GM23248 (cell line): Measurements from ENCODE around the gene TAX1BP3. TPM values are rescaled to one million over a fixed set of nuclear protein-coding genes. Genes with fewer than 3 reads are reported as not detected.

Source experiments
- DNase-seq: peaks from one replicate; pipeline ENCODE4 v3.0.0-alpha.2; 2015
- H2AFZ ChIP-seq: fragments of 200-600 bp; sonication (generic); 2 replicates; pipeline ENCODE4 v1.6.1; 2016; ENCODE audit warnings: antibody characterized with exemption
- H3F3A ChIP-seq: fragments of 200-600 bp; sonication (generic); 2 replicates; pipeline ENCODE4 v1.6.1; 2016; ENCODE audit warnings: mild to moderate bottlenecking, antibody characterized with exemption, mixed run types; ENCODE audit not compliant: insufficient read depth
- H3K27ac ChIP-seq: fragments of 200-600 bp; sonication (generic); 2 replicates; pipeline ENCODE4 v1.5.1; 2016; ENCODE audit warnings: mild to moderate bottlenecking
- H3K27me3 ChIP-seq: fragments of 200-600 bp; sonication (generic); replicated peaks from 2 replicates; pipeline ENCODE4 v1.6.1; 2016; ENCODE audit warnings: mild to moderate bottlenecking; ENCODE audit not compliant: insufficient read depth
- H3K36me3 ChIP-seq: fragments of 200-600 bp; sonication (generic); 2 replicates; pipeline ENCODE4 v1.6.1; 2016; ENCODE audit warnings: low read depth, mild to moderate bottlenecking
- H3K4me1 ChIP-seq: fragments of 200-600 bp; sonication (generic); 2 replicates; pipeline ENCODE4 v1.6.1; 2016; ENCODE audit warnings: mild to moderate bottlenecking; ENCODE audit not compliant: insufficient read depth
- H3K4me2 ChIP-seq: fragments of 200-600 bp; sonication (generic); one replicate; pipeline ENCODE4 v1.6.1; 2016; ENCODE audit warnings: mild to moderate bottlenecking; ENCODE audit not compliant: unreplicated experiment
- H3K4me3 ChIP-seq: fragments of 200-600 bp; sonication (generic); 2 replicates; pipeline ENCODE4 v1.5.1; 2016; ENCODE audit warnings: mild to moderate bottlenecking
- H3K79me2 ChIP-seq: fragments of 200-600 bp; sonication (generic); 2 replicates; pipeline ENCODE4 v1.6.1; 2016; ENCODE audit warnings: mild to moderate bottlenecking; ENCODE audit not compliant: insufficient read depth
- H3K9ac ChIP-seq: fragments of 200-600 bp; sonication (generic); 2 replicates; pipeline ENCODE4 v1.6.1; 2016; ENCODE audit warnings: mild to moderate bottlenecking
- H3K9me2 ChIP-seq: fragments of 200-600 bp; sonication (generic); 2 replicates; pipeline ENCODE4 v1.6.1; 2016; ENCODE audit warnings: mixed run types, mild to moderate bottlenecking, moderate library complexity; ENCODE audit not compliant: insufficient read depth
- H3K9me3 ChIP-seq: fragments of 200-600 bp; sonication (generic); one replicate; pipeline ENCODE4 v1.6.1; 2017; ENCODE audit warnings: low read depth
- H4K20me1 ChIP-seq: fragments of 200-600 bp; sonication (generic); 2 replicates; pipeline ENCODE4 v1.6.0; 2016; ENCODE audit not compliant: insufficient read depth
- EZH2 ChIP-seq: fragments of 200-600 bp; sonication (generic); IDR thresholded peaks from 2 replicates; pipeline ENCODE4 v1.6.1; 2018; ENCODE audit warnings: antibody characterized with exemption, mild to moderate bottlenecking; ENCODE audit not compliant: insufficient read depth, poor library complexity, severe bottlenecking
- EZH2phosphoT487 ChIP-seq: fragments of 200-600 bp; sonication (generic); IDR thresholded peaks from 2 replicates; pipeline ENCODE4 v1.6.1; 2018; ENCODE audit warnings: antibody characterized with exemption, moderate library complexity, mild to moderate bottlenecking, low read depth; ENCODE audit not compliant: insufficient read depth
- WGBS, 2 experiments: methylation state at CpG; one replicate each; pipeline ENCODE4 v1.1.6; 2015 to 2017; ENCODE audit warnings: low lambda C conversion rate in 2 of 2, low coverage in 1 of 2; ENCODE audit errors: missing lambda C conversion rate in 2 of 2; 5-methylcytosine and 5-hydroxymethylcytosine counted together
- in situ Hi-C: fragments of 300-500 bp; cut with MboI; formaldehyde crosslinking; loops from 2 replicates; pipeline ENCODE4 v1.15.0; 2020
- polyA plus RNA-seq: library from polyadenylated mRNA; unstranded; fragments of >200 nt; fragmentation: Nextera tagmentation; extraction: Ambion mirVana; gene quantifications from 2 replicates; pipeline ENCODE4 v1.2.1, GENCODE V29; 2016
- total RNA-seq: library from RNA; depleted of rRNA; stranded (reverse); fragments of >200 nt; shearing (Covaris generic); gene quantifications from 2 replicates; pipeline ENCODE4 v1.2.3, GENCODE V29; 2014

The TAX1BP3 gene
- total and polyA plus RNA-seq, 2 experiments from 2014 or later: 331 to 418 TPM

DNA sequence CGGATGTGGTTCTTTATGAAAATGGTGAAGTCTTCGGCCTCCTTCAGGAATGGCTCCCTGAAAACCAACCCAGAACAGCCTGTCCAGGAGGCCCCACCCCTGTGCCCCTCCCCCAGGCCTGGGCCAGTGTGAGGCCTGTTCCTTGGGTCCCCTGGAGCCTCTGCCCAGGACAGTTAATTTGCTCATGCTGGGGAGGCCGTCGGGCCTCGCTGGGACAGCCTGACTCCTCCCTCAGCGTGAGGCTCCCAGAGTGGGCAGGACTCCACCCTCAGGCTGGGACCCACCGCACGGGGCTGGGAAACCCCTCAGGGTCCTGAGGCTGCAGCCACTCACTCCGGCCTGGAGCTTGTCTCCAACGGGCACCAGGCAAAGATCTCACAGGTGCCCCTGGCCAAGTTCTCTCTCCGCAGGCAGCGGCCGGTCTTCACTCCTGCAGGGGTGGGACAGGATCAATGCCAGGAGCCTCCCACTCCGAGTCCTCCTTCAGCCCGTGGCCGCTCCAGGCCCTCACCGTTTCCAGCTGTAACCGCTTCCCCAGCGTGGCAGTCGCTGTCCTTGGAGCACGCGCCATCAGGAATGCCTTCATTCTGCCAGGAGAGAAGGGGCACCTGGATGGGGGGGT, 21.8 kb upstream of the TAX1BP3 start:
- H4K20me1 ChIP-seq: no peaks in the 10 kb centered on the region
- no peak overlapping the region for H2AFZ ChIP-seq
- no peak overlapping the region for H3K4me2 ChIP-seq
- no peak for DNase-seq
- H3K36me3 ChIP-seq: no peaks in the 10 kb centered on the region
- no peaks in the 10 kb centered on the region for H3K27me3 ChIP-seq
- no peaks in the 10 kb centered on the region for H3K9me3 ChIP-seq
- peaks cover 6% of the 10 kb centered on the region; the same call in 1 of the 2 replicates for H3K4me1 ChIP-seq
- H3K4me3 ChIP-seq: no peak overlapping the region
- H3K79me2 ChIP-seq: no peaks in the 10 kb centered on the region
- WGBS, 2 experiments: 70 to 75% methylated on average over 21 of the region's 22 CpGs
- in situ Hi-C loops: no loop called here
- H3F3A ChIP-seq: peaks cover 4% of the 10 kb centered on the region; the same call in 1 of the 2 replicates
- TF ChIP-seq EZH2phosphoT487: no peak
- TF ChIP-seq EZH2: no peak
- H3K9ac ChIP-seq: no peak overlapping the region
- no peaks in the 10 kb centered on the region for H3K9me2 ChIP-seq
- no peak overlapping the region for H3K27ac ChIP-seq

- Histone ChIP-seq H3K9me3 (no peaks in the 10 kb centered on the region), H3K4me3 (no peak overlapping the region), H3K36me3 (no peaks in the 10 kb centered on the region), H3K27ac (no peak overlapping the region), H3K9ac (no peak overlapping the region), H3K27me3 (0 out of 2 replicates have a peak, but pooled peaks cover 5% of the 10 kb centered on the region), H3K9me2 (no peaks in the 10 kb centered on the region), H3F3A (peaks cover 4% of the 10 kb centered on the region; the same call in 1 of the 2 replicates), H3K79me2 (no peaks in the 10 kb centered on the region), H2AFZ (no peak overlapping the region), H4K20me1 (no peaks in the 10 kb centered on the region), H3K4me1 (no peaks in the 10 kb centered on the region), H3K4me2 (no peak overlapping the region)
- no peak for DNase-seq
- in situ Hi-C loops: no loop called here
- no peak for TF ChIP-seq EZH2
- TF ChIP-seq EZH2phosphoT487: no peak
- WGBS, 2 experiments: 84 to 85% methylated on average over 31 to 43 of the region's 44 CpGs
Measured at GRCh38 chr17:3689262-3690093, 21.1 kb upstream of the TAX1BP3 start.

- DNase-seq: no peak
- Histone ChIP-seq H3K4me1 (no peaks in the 10 kb centered on the region), H3K27me3 (0 out of 2 replicates have a peak, but pooled peaks cover 10% of the 10 kb centered on the region), H3K36me3 (no peaks in the 10 kb centered on the region), H3K79me2 (no peaks in the 10 kb centered on the region), H2AFZ (no peak overlapping the region), H3K9ac (no peak overlapping the region), H3K4me2 (no peak overlapping the region), H4K20me1 (no peaks in the 10 kb centered on the region), H3K27ac (no peak overlapping the region), H3F3A (peaks cover 4% of the 10 kb centered on the region; the same call in 1 of the 2 replicates), H3K9me3 (no peaks in the 10 kb centered on the region), H3K9me2 (no peaks in the 10 kb centered on the region), H3K4me3 (no peak overlapping the region)
- in situ Hi-C loops: no loop called here
- WGBS, 2 experiments: 71 to 75% methylated on average over 11 to 14 of the region's 14 CpGs
- no peak for TF ChIP-seq EZH2phosphoT487
Measured at GRCh38 chr17:3688852-3689261, 20.5 kb upstream of the TAX1BP3 start.

DNA sequence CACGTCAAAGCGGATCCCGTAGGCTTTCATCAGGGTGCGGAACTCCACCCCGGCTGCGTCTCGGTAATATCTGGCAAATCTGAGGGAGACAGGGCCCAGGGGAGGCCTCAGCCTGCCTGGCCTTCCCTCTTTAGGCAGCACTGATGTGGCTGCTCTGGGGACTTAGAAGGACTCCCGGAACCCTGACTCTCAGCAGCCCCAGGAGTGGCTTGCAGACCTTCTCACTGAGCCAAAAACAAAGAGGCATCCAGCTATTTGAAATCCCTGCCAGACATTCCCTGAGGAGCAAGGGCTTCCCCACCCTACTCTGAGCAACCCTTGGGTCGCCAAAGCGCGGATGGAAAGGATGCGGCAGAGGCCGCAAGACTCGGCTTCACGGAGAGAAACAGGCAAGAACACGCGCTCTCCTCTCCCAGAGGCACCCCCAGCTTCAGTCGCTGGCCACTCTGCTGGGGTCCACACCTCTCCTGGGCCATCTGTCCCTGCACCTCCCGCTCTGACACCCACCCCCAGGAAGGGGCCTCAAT, 19.7 kb upstream of the TAX1BP3 start:
- H2AFZ ChIP-seq: no peak overlapping the region

More for the DNA sequence above, 19.7 kb upstream of the TAX1BP3 start:
- H3K27me3 ChIP-seq: 0 out of 2 replicates have a peak, but pooled peaks cover 10% of the 10 kb centered on the region
- H4K20me1 ChIP-seq: no peaks in the 10 kb centered on the region
- no peak overlapping the region for H3K27ac ChIP-seq
- H3K79me2 ChIP-seq: no peaks in the 10 kb centered on the region
- H3K4me3 ChIP-seq: no peak overlapping the region
- H3K36me3 ChIP-seq: no peaks in the 10 kb centered on the region
- no peaks in the 10 kb centered on the region for H3K9me3 ChIP-seq
- no peak for TF ChIP-seq EZH2
- TF ChIP-seq EZH2phosphoT487: no peak
- WGBS, 2 experiments: 53 to 56% methylated on average over 19 of the region's 19 CpGs
- H3K4me2 ChIP-seq: no peak overlapping the region
- DNase-seq: peak; percentile 39
- no peaks in the 10 kb centered on the region for H3K4me1 ChIP-seq
- no peak overlapping the region for H3K9ac ChIP-seq
- in situ Hi-C loops: no loop called here
- H3K9me2 ChIP-seq: no peaks in the 10 kb centered on the region
- peaks cover 2% of the 10 kb centered on the region; the same call in 1 of the 2 replicates for H3F3A ChIP-seq
